ENCODE measurements around the gene A1BG.
A peak's percentile ranks its signal among the peaks of the same experiment; 100 is the strongest.
"Not testable (repeated sequence)": the region's sequence is repeated elsewhere in the genome, so short reads cannot be mapped to it uniquely, and the experiment has no call there.

Gene A1BG

GRCh38 chr19:58362272-58362994 is 9.1 kb upstream of the A1BG start, which contains the start of gene ZNF497:
Gene ZNF497, minus strand, starts transcription at chr19:58362751. Its CDS starts 5,116 bp downstream, at chr19:58357635.
- DNase-seq (ENCODE audit: extremely low spot score, insufficient read length, low read depth) = peak; percentile 99
- FAIRE-seq = peak; percentile 94

DNA sequence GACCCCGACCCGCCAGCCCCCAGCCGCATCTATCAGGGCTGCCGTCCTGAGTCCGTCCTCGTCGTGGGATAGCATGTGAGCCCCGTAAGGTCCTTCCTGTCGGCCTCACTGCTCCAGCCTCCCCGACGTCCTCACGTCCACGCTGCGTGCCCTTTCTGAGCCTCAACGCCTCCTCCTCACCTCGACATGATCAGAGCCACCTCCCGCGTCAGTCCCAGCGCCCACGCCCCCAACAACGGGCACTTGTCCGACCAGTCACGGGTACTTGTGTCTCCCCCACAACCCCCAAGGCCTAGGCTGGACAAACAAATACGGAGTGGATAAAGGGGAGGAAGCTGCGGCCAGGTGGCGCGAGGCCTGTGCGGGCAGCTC is 8.6 kb upstream of the A1BG start:
- no peak for FAIRE-seq
- DNase-seq (ENCODE audit: extremely low spot score, insufficient read length, low read depth) = peak; percentile 32

DNA sequence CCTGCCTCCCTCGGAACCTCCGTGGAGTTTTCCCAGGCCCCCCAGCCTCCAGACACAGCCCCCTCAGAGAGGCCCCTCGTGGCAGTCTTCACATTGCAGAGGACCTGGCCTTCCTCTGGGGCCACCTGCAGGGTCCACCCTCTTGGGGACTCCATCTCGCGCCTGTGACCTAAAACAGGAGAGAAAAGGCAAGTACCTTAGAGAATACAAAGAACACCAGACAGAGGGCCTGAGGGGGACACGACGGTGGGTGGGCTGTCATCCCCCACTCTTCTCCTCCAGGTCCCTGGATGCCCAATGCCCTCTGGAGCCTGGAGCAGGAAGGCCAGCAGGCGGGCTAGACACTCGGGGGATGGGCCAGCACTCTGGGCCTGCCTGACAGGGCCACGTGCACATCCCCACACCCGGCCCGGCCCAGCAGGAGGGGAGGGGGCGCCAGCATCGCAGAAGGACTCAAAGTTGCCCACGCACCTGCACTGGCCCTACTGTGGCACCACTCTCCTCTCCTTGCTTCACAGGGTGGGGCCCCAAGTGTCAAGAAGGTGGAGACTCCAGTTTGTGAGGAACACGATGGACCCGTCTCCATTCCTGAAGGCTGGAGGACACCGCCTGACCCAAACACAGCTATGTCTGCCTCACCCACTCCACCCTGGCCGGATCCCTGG is 4.3 kb upstream of the A1BG start:
- DNase-seq (ENCODE audit: extremely low spot score, insufficient read length, low read depth) (no peak), FAIRE-seq (no peak)

GRCh38 chr19:58356766-58357480 is 3.6 kb upstream of the A1BG start:
- DNase-seq (ENCODE audit: extremely low spot score, insufficient read length, low read depth) (no peak), FAIRE-seq (no peak)

DNA sequence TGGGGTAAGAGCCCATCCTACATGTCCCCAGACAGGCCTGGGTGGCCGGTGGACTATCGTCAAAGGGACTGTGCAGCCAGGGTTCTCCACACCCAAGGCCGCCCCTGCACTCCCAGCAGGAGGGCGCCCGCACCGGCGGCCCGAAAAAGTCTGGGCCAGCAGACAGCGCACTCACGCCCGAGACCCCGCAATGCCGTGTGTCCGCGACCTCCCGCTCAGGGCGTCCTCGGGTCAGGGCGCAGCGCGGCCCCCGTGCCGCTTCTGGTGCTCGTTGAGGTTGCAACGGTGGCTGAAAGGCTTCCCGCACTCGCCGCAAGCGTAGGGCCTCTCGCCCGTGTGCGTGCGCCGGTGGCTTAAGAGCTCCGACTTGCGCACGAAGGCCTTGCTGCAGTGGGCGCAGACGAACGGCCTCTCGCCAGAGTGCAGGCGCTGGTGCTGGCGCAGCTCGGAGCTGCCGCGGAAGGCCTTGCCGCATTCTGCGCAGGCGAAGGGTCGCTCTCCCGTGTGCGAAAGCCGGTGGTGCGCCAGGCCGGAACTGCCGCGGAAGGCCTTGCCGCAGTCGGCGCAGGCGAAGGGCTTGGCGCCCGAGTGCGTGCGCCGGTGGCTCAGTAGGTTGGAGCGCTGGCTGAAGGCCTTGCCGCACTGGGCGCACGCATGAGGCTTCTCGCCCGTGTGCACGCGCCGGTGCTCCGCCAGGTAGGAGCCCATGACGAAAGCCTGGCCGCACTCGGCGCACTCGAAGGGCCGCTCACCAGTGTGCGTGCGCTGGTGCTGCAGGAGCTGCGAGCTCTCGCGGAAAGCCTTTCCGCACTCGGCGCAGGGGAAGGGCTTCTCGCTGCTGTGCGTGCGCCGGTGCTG is 2.8 kb upstream of the A1BG start:
- FAIRE-seq (no peak), DNase-seq (ENCODE audit: extremely low spot score, insufficient read length, low read depth) (no peak)

DNA sequence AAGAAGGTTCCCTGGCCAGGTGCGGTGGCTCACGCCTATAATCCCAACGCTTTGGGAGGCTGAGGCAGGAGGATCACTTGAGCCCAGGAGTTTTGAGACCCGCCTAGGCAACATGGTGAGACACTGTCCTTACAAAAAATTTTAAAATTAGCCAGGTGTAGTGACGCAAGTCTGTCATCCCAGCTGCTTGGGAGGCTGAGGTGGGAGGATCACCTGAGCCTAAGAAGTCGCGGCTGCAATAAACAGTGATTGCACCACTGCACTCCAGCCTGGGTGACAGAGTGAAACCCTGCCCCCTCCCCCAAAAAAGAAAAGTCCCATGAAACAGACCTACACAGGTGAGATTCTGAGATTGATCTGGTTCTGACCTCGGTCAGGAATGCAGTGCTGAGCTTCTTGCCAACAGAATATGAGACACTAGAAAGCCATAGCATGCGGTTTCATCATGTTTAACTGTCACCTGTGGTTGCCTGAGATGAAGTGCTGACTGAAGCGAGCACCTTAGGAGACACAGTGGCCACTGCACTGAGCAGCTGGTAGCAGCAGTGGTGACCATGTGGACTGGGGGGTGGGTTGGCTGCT is 2.0 kb upstream of the A1BG start:
- DNase-seq (ENCODE audit: extremely low spot score, insufficient read length, low read depth) (no peak), FAIRE-seq (no peak)

DNA sequence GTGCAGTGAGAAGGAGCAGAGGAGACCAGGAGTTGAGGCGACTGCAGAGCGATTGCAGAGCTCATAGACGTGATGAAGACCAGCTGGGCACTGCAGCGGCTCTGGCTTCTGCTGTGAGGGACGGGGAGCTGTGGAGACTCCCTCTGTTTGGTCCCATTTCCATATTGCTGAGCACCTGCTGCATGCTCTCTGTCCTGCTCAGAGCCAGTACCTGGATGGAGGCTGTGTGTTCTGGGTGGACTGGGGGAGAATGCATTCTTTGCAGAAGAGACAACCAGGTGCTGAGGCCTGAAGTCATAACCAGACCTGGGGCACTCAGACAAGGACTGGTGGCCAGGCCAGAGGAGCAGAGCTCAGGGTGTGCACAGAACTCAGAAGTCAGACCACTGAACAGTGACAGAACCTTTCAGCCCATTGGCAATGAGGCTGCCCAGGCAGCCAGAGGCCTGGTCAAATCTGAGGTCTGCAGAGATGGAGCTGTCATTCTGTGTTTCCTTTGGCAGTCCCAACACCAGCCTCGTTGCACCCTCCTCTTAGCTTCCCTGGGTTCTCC is 1.3 kb upstream of the A1BG start:
- FAIRE-seq (no peak), DNase-seq (ENCODE audit: extremely low spot score, insufficient read length, low read depth) (no peak)

DNA sequence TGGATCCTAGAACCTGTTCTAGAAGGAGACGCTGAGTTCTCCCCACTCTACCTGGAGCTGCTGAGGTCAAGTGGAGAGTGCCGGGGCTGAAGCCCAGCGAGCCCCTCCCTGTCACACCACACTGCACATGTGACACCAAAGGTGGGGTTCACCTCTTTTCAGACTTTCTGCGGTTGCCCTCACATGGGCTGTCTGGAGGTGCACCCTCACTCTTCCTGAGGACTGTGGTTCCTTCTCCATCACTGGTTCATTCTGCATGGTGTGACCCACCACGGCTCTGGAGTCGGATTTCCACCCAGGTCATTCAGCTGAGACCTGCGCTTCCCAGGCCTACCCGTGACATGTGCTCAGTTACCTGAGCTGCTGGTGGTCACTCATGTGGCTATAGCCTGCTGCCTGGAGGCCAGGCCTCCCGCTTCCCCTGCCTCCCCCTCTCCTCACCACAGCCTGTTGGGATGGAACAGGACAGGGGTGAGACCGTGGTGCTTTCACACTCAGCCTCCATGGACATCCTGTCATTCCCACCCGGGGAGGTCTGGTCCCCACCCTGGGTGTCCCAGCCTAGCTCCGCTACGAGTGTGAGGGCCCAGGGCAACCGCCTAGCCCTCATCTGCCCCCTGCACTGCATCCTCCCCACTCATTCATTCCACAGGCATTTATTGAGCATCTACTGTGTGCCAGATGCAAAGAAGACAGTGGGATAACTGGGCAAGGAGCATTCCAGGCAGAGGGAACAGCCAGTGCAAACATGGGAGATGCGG is 605 bp upstream of the A1BG start:
- no peak for FAIRE-seq
- DNase-seq (ENCODE audit: extremely low spot score, insufficient read length, low read depth) = no peak

DNA sequence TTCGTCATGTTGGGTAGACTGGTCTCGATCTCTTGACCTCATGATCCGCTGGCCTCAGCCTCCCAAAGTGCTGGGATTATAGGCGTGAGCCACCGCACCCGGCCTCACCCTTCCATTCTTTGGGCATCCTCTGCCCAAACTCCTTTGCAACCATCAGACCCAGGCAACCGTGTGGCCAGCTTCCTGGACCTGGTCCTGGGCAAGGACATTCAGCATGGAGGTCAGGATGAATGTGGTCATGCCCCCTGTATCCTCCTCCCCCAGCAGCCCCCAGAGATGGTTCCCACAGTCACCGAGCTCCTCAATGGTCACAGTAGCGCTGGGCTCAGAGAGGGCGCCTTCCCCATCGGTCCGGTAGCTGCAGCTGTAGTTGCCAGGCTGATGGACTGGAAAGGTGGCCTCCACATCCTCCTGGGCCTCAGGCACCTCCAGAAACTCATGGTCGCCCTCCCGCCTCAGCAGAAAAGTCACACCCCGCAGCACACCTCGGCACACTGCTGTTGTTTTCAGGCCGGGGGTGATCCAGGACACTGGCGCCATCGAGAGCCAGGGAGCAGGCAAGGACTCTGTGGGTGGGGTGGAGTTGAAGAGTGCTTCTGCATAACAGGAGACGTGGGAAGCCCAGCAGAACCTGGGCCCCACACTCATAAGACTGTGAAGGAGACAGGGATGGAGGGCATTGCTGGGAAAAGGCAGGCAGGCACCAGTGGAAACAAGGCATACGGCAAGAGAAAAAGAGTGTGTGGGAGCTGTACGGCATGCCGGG is 1.1 kb downstream of the A1BG start:
- no peak for DNase-seq (ENCODE audit: extremely low spot score, insufficient read length, low read depth)
- FAIRE-seq = no peak

DNA sequence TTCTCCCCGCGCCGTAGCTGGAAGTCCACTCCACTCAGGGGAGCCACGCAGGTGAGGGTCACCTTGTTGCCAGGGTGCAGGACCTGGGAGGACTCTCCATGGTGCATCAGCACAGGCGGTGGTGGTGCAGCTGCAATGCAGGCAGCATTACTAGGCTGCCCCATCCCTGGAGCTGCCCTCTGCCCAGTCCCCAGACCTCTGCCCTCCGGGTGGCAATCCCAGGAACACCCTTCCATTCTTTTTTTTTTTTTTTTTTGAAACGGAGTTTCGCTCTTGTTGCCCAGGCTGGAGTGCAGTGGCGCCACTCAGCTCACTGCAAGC is 1.8 kb downstream of the A1BG start:
- FAIRE-seq = no peak
- no peak for DNase-seq (ENCODE audit: extremely low spot score, insufficient read length, low read depth)

DNA sequence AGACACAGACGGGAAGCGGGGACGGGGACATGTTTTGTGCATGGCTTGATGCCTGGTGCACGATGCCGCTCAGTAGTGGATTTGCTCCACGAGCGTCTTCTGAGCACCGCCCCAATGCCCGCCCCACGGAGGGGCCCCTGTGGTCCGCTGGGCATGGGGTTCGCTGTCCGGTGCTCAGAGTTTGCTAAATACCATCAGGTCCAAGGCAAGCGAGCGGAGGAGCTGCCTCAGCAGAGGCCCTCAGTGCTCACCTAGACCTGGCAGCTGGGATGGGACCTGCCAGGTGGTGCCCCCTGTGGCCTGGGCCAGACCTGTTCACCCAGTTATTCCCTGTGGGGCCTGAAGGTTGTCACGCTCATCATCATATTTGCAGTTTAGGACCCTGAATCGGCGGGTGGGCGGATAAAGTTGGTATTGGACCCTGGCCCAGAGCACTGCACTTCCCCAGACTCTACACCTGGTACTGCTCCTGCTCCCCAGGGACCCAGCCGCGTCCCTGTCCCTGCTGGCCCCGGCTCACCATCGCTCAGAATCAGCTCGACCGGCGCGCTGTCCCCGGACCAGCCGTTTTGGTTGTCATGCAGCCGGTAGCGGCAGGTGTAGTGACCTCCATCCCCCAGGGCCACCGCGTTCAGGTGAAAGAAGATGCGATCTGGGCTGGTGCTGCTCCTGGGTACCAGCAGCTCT is 2.3 kb downstream of the A1BG start:
- FAIRE-seq (no peak), DNase-seq (ENCODE audit: extremely low spot score, insufficient read length, low read depth) (no peak)

DNA sequence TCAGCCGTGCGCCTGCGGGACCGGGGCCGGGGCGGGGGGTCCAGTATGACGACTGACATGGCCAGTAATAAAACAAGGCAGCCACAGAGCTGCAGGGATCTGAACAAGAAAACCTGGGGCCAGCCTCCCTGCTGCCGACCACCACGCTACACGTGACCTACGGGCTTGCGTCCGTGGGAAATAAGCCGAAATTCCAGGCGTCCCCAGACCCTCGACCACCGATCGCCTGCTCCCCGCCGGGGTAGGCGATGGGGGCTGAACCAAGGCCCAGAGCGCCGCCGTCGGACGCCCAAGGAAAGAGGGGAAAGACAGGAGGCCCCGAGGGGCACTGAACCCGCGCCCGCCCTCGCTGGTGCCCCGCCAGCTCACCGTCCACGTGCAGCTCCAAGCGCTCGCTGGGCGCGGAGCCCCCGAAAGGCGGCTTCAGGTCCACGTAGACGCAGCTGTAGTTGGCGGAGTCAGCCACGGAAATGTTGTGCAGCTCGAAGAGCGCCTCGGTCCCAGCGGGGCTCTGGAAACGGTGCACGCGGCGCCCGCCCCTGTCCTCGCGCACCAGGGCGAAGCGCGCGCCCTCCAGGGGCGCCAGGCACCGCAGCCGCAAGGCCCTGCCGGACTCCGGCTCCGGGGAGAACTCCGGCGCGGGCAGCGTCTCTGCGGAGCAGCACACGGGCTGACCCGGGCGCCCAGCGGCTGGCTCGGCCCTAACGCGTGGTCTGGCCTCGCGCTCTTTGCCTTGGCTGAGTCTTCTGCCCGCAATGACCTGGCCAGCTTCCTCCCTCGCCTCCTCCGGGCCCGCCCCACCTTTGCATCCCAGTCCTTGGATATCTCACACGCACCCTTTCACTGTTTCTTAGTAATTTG is 3.1 kb downstream of the A1BG start:
- FAIRE-seq (no peak), DNase-seq (ENCODE audit: extremely low spot score, insufficient read length, low read depth) (no peak)

- no peak for DNase-seq (ENCODE audit: extremely low spot score, insufficient read length, low read depth)
- FAIRE-seq = no peak
Measured at GRCh38 chr19:58349590-58349989, 3.7 kb downstream of the A1BG start.

DNA sequence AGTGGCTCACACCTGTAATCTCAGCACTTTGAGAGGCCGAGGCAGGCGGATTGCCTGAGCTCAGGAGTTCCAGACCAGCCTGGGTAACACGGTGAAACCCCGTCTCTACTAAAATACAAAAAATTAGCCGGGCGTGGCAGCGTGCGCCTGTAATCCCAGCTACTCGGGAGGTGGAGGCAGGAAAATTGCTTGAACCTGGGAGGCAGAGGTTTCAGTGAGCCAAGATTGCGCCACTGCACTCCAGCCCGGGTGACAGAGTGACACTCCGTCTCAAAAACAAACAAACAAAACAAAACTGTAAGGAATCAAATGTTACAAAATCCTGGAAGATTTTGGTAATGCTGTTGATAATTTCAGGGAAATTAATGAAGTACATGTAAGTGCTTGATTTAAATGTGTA is 5.2 kb downstream of the A1BG start:
- DNase-seq (ENCODE audit: extremely low spot score, insufficient read length, low read depth); FAIRE-seq: not testable (repeated sequence)

DNA sequence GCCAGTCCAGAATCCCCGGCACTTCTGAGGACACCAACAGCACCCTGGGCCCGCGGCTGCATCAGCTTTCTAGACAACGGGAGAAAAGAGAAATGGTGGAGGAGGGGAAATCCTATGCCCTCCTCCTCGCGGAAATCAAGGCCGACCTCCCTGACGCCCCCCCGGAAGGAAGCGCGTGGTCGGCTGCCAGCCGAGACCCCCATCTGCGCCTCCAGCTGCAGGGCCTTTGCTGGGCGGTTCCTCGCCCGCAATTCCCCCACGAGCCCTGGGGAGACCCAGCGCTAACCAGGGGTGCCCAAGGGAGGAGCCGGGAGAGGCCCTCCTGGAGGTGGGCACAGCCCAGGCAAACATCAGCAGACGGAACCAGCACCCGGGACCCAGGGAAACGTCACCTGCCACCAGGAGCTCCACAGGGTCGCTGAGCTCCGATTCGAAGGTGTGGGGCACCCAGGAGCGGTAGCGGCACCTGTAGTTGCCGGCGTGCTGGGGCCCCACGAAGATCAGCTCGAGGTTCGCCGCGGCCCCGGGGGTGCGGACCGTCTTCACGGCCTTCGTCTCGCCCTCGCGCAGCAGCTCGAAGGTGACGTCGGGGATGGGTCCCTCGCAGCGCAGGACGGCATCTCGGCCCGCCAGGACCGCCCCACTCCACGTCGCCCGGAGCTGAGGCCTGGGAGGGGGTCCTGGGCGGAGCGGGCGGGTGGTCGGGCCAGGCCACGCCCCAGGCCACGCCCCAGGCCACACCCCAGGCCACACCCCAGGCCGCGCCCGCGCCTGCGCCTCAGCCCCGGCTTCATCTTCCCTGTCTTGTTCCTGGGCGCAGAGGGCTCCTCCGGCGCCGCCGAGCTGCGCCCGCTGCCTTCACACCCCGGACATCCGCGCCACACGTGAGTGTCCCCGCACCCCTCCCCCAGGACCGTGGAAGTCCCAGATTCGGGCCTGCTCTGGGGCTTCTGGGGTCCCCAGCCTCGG is 6.0 kb downstream of the A1BG start:
- DNase-seq (ENCODE audit: extremely low spot score, insufficient read length, low read depth) = peak; percentile 81
- peak; percentile 45 for FAIRE-seq

DNA sequence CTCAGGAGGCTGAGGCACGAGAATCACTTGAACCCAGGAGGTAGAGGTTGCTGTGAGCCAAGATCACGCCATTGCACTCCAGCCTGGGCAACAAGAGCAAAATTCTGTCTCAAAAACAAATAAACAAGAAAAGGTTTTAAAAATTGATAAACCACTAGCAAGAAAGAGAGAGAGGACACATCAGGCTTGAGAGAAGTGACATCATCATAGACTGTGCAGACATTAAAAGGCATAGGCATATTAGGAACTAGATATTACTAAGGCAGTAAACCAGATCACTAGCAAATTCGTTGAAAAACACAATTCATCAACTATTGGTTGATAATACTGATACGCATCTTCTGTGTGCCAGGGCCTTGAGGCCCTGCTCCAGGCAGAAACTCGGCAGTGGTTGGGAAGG is 7.7 kb downstream of the A1BG start:
- DNase-seq (ENCODE audit: extremely low spot score, insufficient read length, low read depth) (no peak), FAIRE-seq (no peak)
